H1 (cell line): Measurements from ENCODE around the gene LY6G6D. TPM values are rescaled to one million over a fixed set of nuclear protein-coding genes. Genes with fewer than 3 reads are reported as not detected.

Experiments used
- CTCF ChIA-PET: fragments of 300-600 bp; sonication (Branson Sonifier 250); formaldehyde crosslinking; loops from one replicate; lab custom pipeline; 2021; ENCODE audit not compliant: partially characterized antibody; lab: Charles Lee
- POLR2A ChIA-PET: fragments of 300-600 bp; sonication (Branson Sonifier 250); formaldehyde crosslinking; loops from one replicate; lab custom pipeline; 2021; ENCODE audit warnings: inconsistent platforms; ENCODE audit not compliant: partially characterized antibody; lab: Charles Lee
- DNase-seq, 2 experiments: peaks; one replicate each; pipeline versions ENCODE4 v3.0.0 to v3.0.0-alpha.2; 2010 to 2022; ENCODE audit warnings: low spot score in 2 of 2, low read depth in 1 of 2, mixed read lengths in 1 of 2
- FAIRE-seq: peaks from 2 replicates; lab custom pipeline; 2011; peaks lifted over from hg19 to GRCh38; lab: Jason Lieb, UNC
- H2AFZ ChIP-seq: 2 replicates; pipeline ENCODE4 v1.8.1; 2012; ENCODE audit warnings: low read length, inconsistent platforms
- H2AK5ac ChIP-seq: 2 replicates; pipeline ENCODE4 v1.6.1; 2013; ENCODE audit warnings: low read depth, low read length
- H2BK120ac ChIP-seq: replicated peaks from 2 replicates; pipeline ENCODE3; 2013; ENCODE audit warnings: low read depth, low read length, inconsistent platforms
- H2BK12ac ChIP-seq: 2 replicates; pipeline ENCODE4 v1.6.1; 2013; ENCODE audit warnings: low read depth, low read length
- H2BK15ac ChIP-seq: 2 replicates; pipeline ENCODE4 v1.6.1; 2013; ENCODE audit warnings: low read length
- H2BK20ac ChIP-seq: 2 replicates; pipeline ENCODE4 v1.6.1; 2013; ENCODE audit warnings: low read length
- H2BK5ac ChIP-seq: 2 replicates; pipeline ENCODE4 v1.6.1; 2013; ENCODE audit warnings: low read depth, low read length
- H3K14ac ChIP-seq: 2 replicates; pipeline ENCODE4 v1.6.1; 2013; ENCODE audit warnings: inconsistent platforms; ENCODE audit not compliant: insufficient read length
- H3K18ac ChIP-seq: 2 replicates; pipeline ENCODE4 v1.6.1; 2013; ENCODE audit warnings: low read length; ENCODE audit errors: extremely low read depth
- H3K23ac ChIP-seq: 2 replicates; pipeline ENCODE4 v1.6.1; 2013; ENCODE audit warnings: inconsistent platforms; ENCODE audit not compliant: insufficient read length
- H3K23me2 ChIP-seq: 2 replicates; pipeline ENCODE4 v1.6.1; 2013; ENCODE audit warnings: low read depth, low read length
- H3K27ac ChIP-seq: 2 replicates; pipeline ENCODE4 v1.6.1; 2011; ENCODE audit warnings: low read depth, low read length, inconsistent platforms
- H3K27me3 ChIP-seq, 4 experiments: replicated peaks in 1 of 4; 1 replicate in 1 of 4; 2 replicates in 3 of 4; pipeline versions ENCODE4 v1.6.1 to v1.8.1; 2011 to 2013; ENCODE audit warnings: low read length in 3 of 4, mild to moderate bottlenecking in 3 of 4, inconsistent platforms in 2 of 4, mixed read lengths in 2 of 4, moderate library complexity in 1 of 4; ENCODE audit not compliant: control insufficient read depth in 3 of 4, insufficient read depth in 3 of 4; ENCODE audit errors: extremely low read depth in 1 of 4
- H3K36me3 ChIP-seq, 4 experiments: 2 replicates each; pipeline versions ENCODE4 v1.6.1 to v1.8.1; 2011 to 2013; ENCODE audit warnings: mild to moderate bottlenecking in 4 of 4, low read length in 3 of 4, moderate library complexity in 2 of 4, control low read depth in 1 of 4, inconsistent platforms in 1 of 4; ENCODE audit not compliant: insufficient read depth in 4 of 4, control insufficient read depth in 2 of 4
- H3K4ac ChIP-seq: replicated peaks from 2 replicates; pipeline ENCODE3; 2013; ENCODE audit warnings: low read length, low read depth, mixed read lengths, inconsistent platforms; ENCODE audit not compliant: insufficient read length
- H3K4me1 ChIP-seq, 4 experiments: replicated peaks in 1 of 4; 1 replicate in 1 of 4; 2 replicates in 3 of 4; pipeline versions ENCODE4 v1.6.1 to v1.8.1; 2011 to 2013; ENCODE audit warnings: low read length in 3 of 4, inconsistent platforms in 2 of 4, mixed read lengths in 1 of 4; ENCODE audit not compliant: insufficient read depth in 4 of 4, control insufficient read depth in 3 of 4
- H3K4me2 ChIP-seq, 2 experiments: 2 replicates each; pipeline versions ENCODE4 v1.6.1 to v1.8.1; 2011 to 2013; ENCODE audit warnings: low read depth in 2 of 2, low read length in 2 of 2, control low read depth in 1 of 2, inconsistent platforms in 1 of 2, mild to moderate bottlenecking in 1 of 2; ENCODE audit not compliant: insufficient read depth in 1 of 2
- H3K4me3 ChIP-seq, 4 experiments: fragments of 200-600, 300-600 bp in 1 of 4; sonication (generic), shearing (Covaris generic), sonication (Bioruptor Twin) in 1 of 4; 2 replicates each; pipeline versions ENCODE4 v1.5.1 to v1.8.1; 2011 to 2016; ENCODE audit warnings: low read length in 4 of 4, low read depth in 3 of 4, control low read depth in 2 of 4, inconsistent platforms in 2 of 4, mild to moderate bottlenecking in 2 of 4, mixed read lengths in 1 of 4, moderate library complexity in 1 of 4; ENCODE audit not compliant: insufficient read depth in 2 of 4; ENCODE audit errors: extremely low read depth in 1 of 4
- H3K56ac ChIP-seq: replicated peaks from 2 replicates; pipeline ENCODE3; 2013; ENCODE audit warnings: low read depth, mild to moderate bottlenecking, mixed read lengths, low read length, inconsistent platforms; ENCODE audit not compliant: insufficient read length
- H3K79me1 ChIP-seq: 2 replicates; pipeline ENCODE4 v1.6.1; 2013; ENCODE audit warnings: low read depth, low read length, control low read depth
- H3K79me2 ChIP-seq, 2 experiments: 2 replicates each; pipeline versions ENCODE4 v1.6.1 to v1.8.1; 2012 to 2013; ENCODE audit warnings: low read length in 2 of 2, mild to moderate bottlenecking in 2 of 2, inconsistent platforms in 1 of 2; ENCODE audit not compliant: insufficient read depth in 2 of 2, control insufficient read depth in 1 of 2
- H3K9ac ChIP-seq, 4 experiments: replicated peaks in 1 of 4; 1 replicate in 1 of 4; 2 replicates in 3 of 4; pipeline versions ENCODE4 v1.6.1 to v1.8.1; 2011 to 2013; ENCODE audit warnings: low read depth in 3 of 4, low read length in 3 of 4, control low read depth in 2 of 4, mild to moderate bottlenecking in 2 of 4, moderate library complexity in 2 of 4, inconsistent platforms in 1 of 4; ENCODE audit errors: extremely low read depth in 1 of 4
- H3K9me3 ChIP-seq, 2 experiments: 2 replicates each; pipeline versions ENCODE4 v1.6.1 to v1.8.1; 2012 to 2013; ENCODE audit warnings: mild to moderate bottlenecking in 2 of 2, moderate library complexity in 2 of 2, control low read depth in 1 of 2, inconsistent platforms in 1 of 2, low read depth in 1 of 2, low read length in 1 of 2, mixed read lengths in 1 of 2; ENCODE audit not compliant: insufficient read depth in 2 of 2
- H4K20me1 ChIP-seq, 2 experiments: replicated peaks in 1 of 2; 2 replicates each; pipeline versions ENCODE3 to v1.8.1; 2011 to 2013; ENCODE audit warnings: inconsistent platforms in 2 of 2, low read length in 2 of 2, mild to moderate bottlenecking in 1 of 2; ENCODE audit not compliant: insufficient read depth in 2 of 2, control insufficient read depth in 1 of 2
- H4K5ac ChIP-seq: 2 replicates; pipeline ENCODE4 v1.6.1; 2013; ENCODE audit warnings: low read length, low read depth, mixed read lengths, inconsistent platforms; ENCODE audit not compliant: insufficient read length
- H4K8ac ChIP-seq: 2 replicates; pipeline ENCODE4 v1.8.0; 2013; ENCODE audit warnings: mild to moderate bottlenecking, moderate library complexity, low read length, inconsistent platforms; ENCODE audit not compliant: insufficient read depth; ENCODE audit errors: extremely low read depth
- H4K91ac ChIP-seq: replicated peaks from 2 replicates; pipeline ENCODE3; 2013; ENCODE audit warnings: low read length, mixed read lengths, inconsistent platforms; ENCODE audit not compliant: insufficient read length
- E2F6 ChIP-seq: IDR thresholded peaks from 2 replicates; pipeline ENCODE4 v1.6.1; 2012; ENCODE audit warnings: inconsistent platforms
- whole genome bisulfite sequencing, 2 experiments: shearing (Covaris generic) in 1 of 2; methylation state at CpG; one replicate each; pipeline versions ENCODE4 v1.1.6 to v1.1.7; 2013 to 2015; ENCODE audit warnings: low lambda C conversion rate in 2 of 2, mixed read lengths in 2 of 2, inconsistent platforms in 1 of 2, low coverage in 1 of 2, missing lambda C conversion rate in 1 of 2; ENCODE audit not compliant: insufficient replicate concordance in 2 of 2, insufficient coverage in 1 of 2, insufficient read length in 1 of 2; ENCODE audit errors: extremely low coverage in 1 of 2, missing lambda C conversion rate in 1 of 2; 5-methylcytosine and 5-hydroxymethylcytosine counted together
- polyA plus RNA-seq, 7 experiments: library from polyadenylated mRNA; depleted of rRNA in 3 of 7; stranded (reverse) in 5 of 7; unstranded in 2 of 7; fragments of >200 nt in 5 of 7; fragments of 200-250 nt in 2 of 7; gene quantifications; 1 replicate in 5 of 7; 2 replicates in 1 of 7; 4 replicates in 1 of 7; pipeline versions ENCODE4 v1.2.1 to v1.2.3, GENCODE V29; 2011 to 2013; ENCODE audit warnings: missing spikeins in 2 of 7, mixed read lengths in 2 of 7
- total RNA-seq: library from RNA; stranded (reverse); fragmentation: NEBNext Ultra II Directional; extraction: Animal tissue kit (Norgen Biotek cat#: 25700); gene quantifications from 2 replicates; pipeline ENCODE4 v1.2.1, GENCODE V29; 2021

The LY6G6D gene
- total and polyA plus RNA-seq, 2 of the 8 experiments (the other 6 are each of a cell fraction or from before 2014, with no cell fraction given) = 1.8 TPM; not detected in 1

- Histone ChIP-seq H3K4me2 (no peak overlapping the region), H4K5ac (no peak overlapping the region), H3K27ac (no peak overlapping the region), H3K23ac (no peak overlapping the region), H2BK120ac (no peak overlapping the region), H3K36me3 (peaks cover 2 to 4% (median 3%) of the 10 kb centered on the region in 4 experiments; a peak in 6 of 8 replicates), H2AFZ (no peak overlapping the region), H2BK15ac (no peak overlapping the region), H3K4me3 (no peak overlapping the region), H4K91ac (no peak overlapping the region), H3K14ac (no peak overlapping the region), H2AK5ac (no peak overlapping the region), H3K18ac (no peak overlapping the region), H3K23me2 (peaks cover 6% of the 10 kb centered on the region; the same call in 1 of the 2 replicates), H3K4ac (no peak overlapping the region), H4K20me1 (no peaks in the 10 kb centered on the region), H3K56ac (no peak overlapping the region), H4K8ac (no peak overlapping the region), H3K9ac (no peak overlapping the region), H2BK12ac (no peak overlapping the region), H3K79me1 (no peaks in the 10 kb centered on the region), H2BK20ac (no peak overlapping the region), H3K9me3 (no peaks in the 10 kb centered on the region), H3K4me1 (peaks cover 0 to 7% (median 2%) of the 10 kb centered on the region in 4 experiments; a peak in 4 of 7 replicates), H2BK5ac (no peak overlapping the region), H3K79me2 (no peaks in the 10 kb centered on the region), H3K27me3 (peaks cover 2 to 8% (median 6%) of the 10 kb centered on the region in 4 experiments; a peak in 6 of 7 replicates)
- ChIA-PET CTCF (interaction anchor here (1.2 to 1.9 kb wide), 3 partner anchors 12 to 246 kb away, joined by 4 to 5 read pairs (median 4); partner anchors contain the start of gene GPANK1), POLR2A (interaction anchor here (1.1 to 2.1 kb wide), 6 partner anchors 10 to 157 kb away, joined by 3 to 10 read pairs (median 4); partner anchors contain the start of genes BAG6 and HSPA1B)
- 81% methylated on average over 6 of the region's 6 CpGs; no CpG with 5 or more reads in 1 of the 2 experiments for WGBS, 2 experiments
- DNase-seq = no peak
- no peak for FAIRE-seq
- TF ChIP-seq E2F6 = no peak
Observed at GRCh38 chr6:31676904-31677303, 38.2 kb upstream of the LY6G6D start.
